ENCODE data around the gene GPR143.

DNA sequence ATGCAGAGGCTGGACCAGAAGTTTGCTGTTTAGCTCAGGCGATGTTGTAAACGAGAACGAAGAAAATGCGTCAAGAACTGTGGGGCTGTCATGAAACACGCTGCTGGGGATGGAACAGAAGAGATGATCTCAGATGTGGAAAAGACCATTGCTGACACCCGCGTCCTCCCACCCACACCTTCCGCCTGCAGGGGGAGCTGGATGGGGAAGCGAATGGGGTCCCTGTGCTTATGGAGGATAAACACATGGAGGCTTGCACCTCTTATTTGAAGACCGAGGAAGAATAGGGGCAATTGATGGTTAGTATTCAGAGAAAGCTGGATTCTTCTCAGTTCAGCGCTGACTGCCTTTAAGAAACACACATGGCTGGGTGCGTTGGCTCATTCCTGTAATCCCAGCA is 63.9 kb downstream of the GPR143 start:
- TF ChIP-seq, protein P1, sequence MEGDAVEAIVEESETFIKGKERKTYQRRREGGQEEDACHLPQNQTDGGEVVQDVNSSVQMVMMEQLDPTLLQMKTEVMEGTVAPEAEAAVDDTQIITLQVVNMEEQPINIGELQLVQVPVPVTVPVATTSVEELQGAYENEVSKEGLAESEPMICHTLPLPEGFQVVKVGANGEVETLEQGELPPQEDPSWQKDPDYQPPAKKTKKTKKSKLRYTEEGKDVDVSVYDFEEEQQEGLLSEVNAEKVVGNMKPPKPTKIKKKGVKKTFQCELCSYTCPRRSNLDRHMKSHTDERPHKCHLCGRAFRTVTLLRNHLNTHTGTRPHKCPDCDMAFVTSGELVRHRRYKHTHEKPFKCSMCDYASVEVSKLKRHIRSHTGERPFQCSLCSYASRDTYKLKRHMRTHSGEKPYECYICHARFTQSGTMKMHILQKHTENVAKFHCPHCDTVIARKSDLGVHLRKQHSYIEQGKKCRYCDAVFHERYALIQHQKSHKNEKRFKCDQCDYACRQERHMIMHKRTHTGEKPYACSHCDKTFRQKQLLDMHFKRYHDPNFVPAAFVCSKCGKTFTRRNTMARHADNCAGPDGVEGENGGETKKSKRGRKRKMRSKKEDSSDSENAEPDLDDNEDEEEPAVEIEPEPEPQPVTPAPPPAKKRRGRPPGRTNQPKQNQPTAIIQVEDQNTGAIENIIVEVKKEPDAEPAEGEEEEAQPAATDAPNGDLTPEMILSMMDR (IDR thresholded peaks at IDR 0.05; ENCODE audit: insufficient read depth, low read length), result no peak
- TF ChIP-seq, protein P2, sequence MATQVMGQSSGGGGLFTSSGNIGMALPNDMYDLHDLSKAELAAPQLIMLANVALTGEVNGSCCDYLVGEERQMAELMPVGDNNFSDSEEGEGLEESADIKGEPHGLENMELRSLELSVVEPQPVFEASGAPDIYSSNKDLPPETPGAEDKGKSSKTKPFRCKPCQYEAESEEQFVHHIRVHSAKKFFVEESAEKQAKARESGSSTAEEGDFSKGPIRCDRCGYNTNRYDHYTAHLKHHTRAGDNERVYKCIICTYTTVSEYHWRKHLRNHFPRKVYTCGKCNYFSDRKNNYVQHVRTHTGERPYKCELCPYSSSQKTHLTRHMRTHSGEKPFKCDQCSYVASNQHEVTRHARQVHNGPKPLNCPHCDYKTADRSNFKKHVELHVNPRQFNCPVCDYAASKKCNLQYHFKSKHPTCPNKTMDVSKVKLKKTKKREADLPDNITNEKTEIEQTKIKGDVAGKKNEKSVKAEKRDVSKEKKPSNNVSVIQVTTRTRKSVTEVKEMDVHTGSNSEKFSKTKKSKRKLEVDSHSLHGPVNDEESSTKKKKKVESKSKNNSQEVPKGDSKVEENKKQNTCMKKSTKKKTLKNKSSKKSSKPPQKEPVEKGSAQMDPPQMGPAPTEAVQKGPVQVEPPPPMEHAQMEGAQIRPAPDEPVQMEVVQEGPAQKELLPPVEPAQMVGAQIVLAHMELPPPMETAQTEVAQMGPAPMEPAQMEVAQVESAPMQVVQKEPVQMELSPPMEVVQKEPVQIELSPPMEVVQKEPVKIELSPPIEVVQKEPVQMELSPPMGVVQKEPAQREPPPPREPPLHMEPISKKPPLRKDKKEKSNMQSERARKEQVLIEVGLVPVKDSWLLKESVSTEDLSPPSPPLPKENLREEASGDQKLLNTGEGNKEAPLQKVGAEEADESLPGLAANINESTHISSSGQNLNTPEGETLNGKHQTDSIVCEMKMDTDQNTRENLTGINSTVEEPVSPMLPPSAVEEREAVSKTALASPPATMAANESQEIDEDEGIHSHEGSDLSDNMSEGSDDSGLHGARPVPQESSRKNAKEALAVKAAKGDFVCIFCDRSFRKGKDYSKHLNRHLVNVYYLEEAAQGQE (IDR thresholded peaks at IDR 0.05; ENCODE audit: insufficient replicate concordance, low read depth), result no peak
- no peak for TF ChIP-seq POLR2AphosphoS5 (IDR thresholded peaks at IDR 0.05; ENCODE audit: low read depth)
- no peak for TF ChIP-seq GABPA (IDR thresholded peaks at IDR 0.05; ENCODE audit: low read depth)

Data from HL-60 (cell line).